ENCODE results near the gene CUX1.
"Not testable (repeated sequence)": the region's sequence is repeated elsewhere in the genome, so short reads cannot be mapped to it uniquely, and the experiment has no call there.

Gene CUX1

GRCh38 chr7:102321351-102322201 lies 504.1 kb downstream of the CUX1 start:
- no peak overlapping the region for H3K4me3 ChIP-seq (ENCODE audit: insufficient read length, low read depth)
- no peak for DNase-seq (ENCODE audit: low read depth, low spot score)
- peaks cover 10% of the 10 kb centered on the region for H3K4me1 ChIP-seq (ENCODE audit: insufficient read depth, insufficient read length)
- H3K27me3 ChIP-seq (ENCODE audit: insufficient read depth, insufficient read length) = no peaks in the 10 kb centered on the region
- H3K36me3 ChIP-seq (ENCODE audit: insufficient read depth, insufficient read length, low read length) = peaks cover 9% of the 10 kb centered on the region
- no peak for TF ChIP-seq ZNF274 (IDR thresholded peaks at IDR 0.05; ENCODE audit: low read depth, low read length)
- no peak for TF ChIP-seq YY1 (IDR thresholded peaks at IDR 0.05; ENCODE audit: insufficient read depth, insufficient read length)
- TF ChIP-seq SUZ12 (IDR thresholded peaks at IDR 0.05; ENCODE audit: extremely low read depth, insufficient read depth, insufficient read length) = no peak
- H3K9me3 ChIP-seq (ENCODE audit: insufficient read depth, low read length) = no peaks in the 10 kb centered on the region
- H3K9ac ChIP-seq (ENCODE audit: insufficient read length, low read depth) = no peak overlapping the region

GRCh38 chr7:102322202-102322715 lies 504.8 kb downstream of the CUX1 start:
- H3K9ac ChIP-seq (ENCODE audit: insufficient read length, low read depth) = no peak overlapping the region
- TF ChIP-seq ZNF274 (IDR thresholded peaks at IDR 0.05; ENCODE audit: low read depth, low read length) (no peak), SUZ12 (IDR thresholded peaks at IDR 0.05; ENCODE audit: extremely low read depth, insufficient read depth, insufficient read length) (no peak), YY1 (IDR thresholded peaks at IDR 0.05; ENCODE audit: insufficient read depth, insufficient read length) (no peak)
- H3K4me1 ChIP-seq (ENCODE audit: insufficient read depth, insufficient read length) = peaks cover 7% of the 10 kb centered on the region
- no peaks in the 10 kb centered on the region for H3K9me3 ChIP-seq (ENCODE audit: insufficient read depth, low read length)
- H3K36me3 ChIP-seq (ENCODE audit: insufficient read depth, insufficient read length, low read length) = peaks cover 9% of the 10 kb centered on the region
- no peak for DNase-seq (ENCODE audit: low read depth, low spot score)
- H3K4me3 ChIP-seq (ENCODE audit: insufficient read length, low read depth) = no peak overlapping the region
- no peaks in the 10 kb centered on the region for H3K27me3 ChIP-seq (ENCODE audit: insufficient read depth, insufficient read length)

- no peak for DNase-seq (ENCODE audit: low read depth, low spot score)
- Histone ChIP-seq H3K4me1 (ENCODE audit: insufficient read depth, insufficient read length) (peaks cover 5% of the 10 kb centered on the region), H3K27me3 (ENCODE audit: insufficient read depth, insufficient read length) (no peaks in the 10 kb centered on the region), H3K4me3 (ENCODE audit: insufficient read length, low read depth) (no peak overlapping the region), H3K36me3 (ENCODE audit: insufficient read depth, insufficient read length, low read length) (peaks cover 9% of the 10 kb centered on the region), H3K9ac (ENCODE audit: insufficient read length, low read depth) (no peak overlapping the region), H3K9me3 (ENCODE audit: insufficient read depth, low read length) (no peaks in the 10 kb centered on the region)
- TF ChIP-seq SUZ12 (IDR thresholded peaks at IDR 0.05; ENCODE audit: extremely low read depth, insufficient read depth, insufficient read length) (no peak), ZNF274 (IDR thresholded peaks at IDR 0.05; ENCODE audit: low read depth, low read length) (no peak), YY1 (IDR thresholded peaks at IDR 0.05; ENCODE audit: insufficient read depth, insufficient read length) (no peak)
Measured at GRCh38 chr7:102323914-102324195, 506.4 kb downstream of the CUX1 start.

- DNase-seq (ENCODE audit: low read depth, low spot score); H3K9me3 ChIP-seq (ENCODE audit: insufficient read depth, low read length); H3K27me3 ChIP-seq (ENCODE audit: insufficient read depth, insufficient read length); H3K9ac ChIP-seq (ENCODE audit: insufficient read length, low read depth); H3K4me1 ChIP-seq (ENCODE audit: insufficient read depth, insufficient read length); H3K36me3 ChIP-seq (ENCODE audit: insufficient read depth, insufficient read length, low read length); H3K4me3 ChIP-seq (ENCODE audit: insufficient read length, low read depth): not testable (repeated sequence)
Measured at GRCh38 chr7:102325106-102325505, 507.7 kb downstream of the CUX1 start.

GRCh38 chr7:102326157-102326889 lies 508.9 kb downstream of the CUX1 start:
- no peaks in the 10 kb centered on the region for H3K27me3 ChIP-seq (ENCODE audit: insufficient read depth, insufficient read length)
- H3K36me3 ChIP-seq (ENCODE audit: insufficient read depth, insufficient read length, low read length) = no peaks in the 10 kb centered on the region
- TF ChIP-seq SUZ12 (IDR thresholded peaks at IDR 0.05; ENCODE audit: extremely low read depth, insufficient read depth, insufficient read length) = no peak
- no peak for DNase-seq (ENCODE audit: low read depth, low spot score)
- no peak overlapping the region for H3K4me3 ChIP-seq (ENCODE audit: insufficient read length, low read depth)
- H3K4me1 ChIP-seq (ENCODE audit: insufficient read depth, insufficient read length) = no peaks in the 10 kb centered on the region
- no peak overlapping the region for H3K9ac ChIP-seq (ENCODE audit: insufficient read length, low read depth)
- no peaks in the 10 kb centered on the region for H3K9me3 ChIP-seq (ENCODE audit: insufficient read depth, low read length)

- H3K36me3 ChIP-seq (ENCODE audit: insufficient read depth, insufficient read length, low read length); DNase-seq (ENCODE audit: low read depth, low spot score); H3K4me1 ChIP-seq (ENCODE audit: insufficient read depth, insufficient read length); H3K27me3 ChIP-seq (ENCODE audit: insufficient read depth, insufficient read length); H3K4me3 ChIP-seq (ENCODE audit: insufficient read length, low read depth); H3K9me3 ChIP-seq (ENCODE audit: insufficient read depth, low read length); H3K9ac ChIP-seq (ENCODE audit: insufficient read length, low read depth): not testable (repeated sequence)
Measured at GRCh38 chr7:102327183-102327582, 509.8 kb downstream of the CUX1 start.

GRCh38 chr7:102328863-102329262 lies 511.4 kb downstream of the CUX1 start:
- H3K27me3 ChIP-seq (ENCODE audit: insufficient read depth, insufficient read length); H3K4me1 ChIP-seq (ENCODE audit: insufficient read depth, insufficient read length); DNase-seq (ENCODE audit: low read depth, low spot score); H3K4me3 ChIP-seq (ENCODE audit: insufficient read length, low read depth); H3K36me3 ChIP-seq (ENCODE audit: insufficient read depth, insufficient read length, low read length); H3K9me3 ChIP-seq (ENCODE audit: insufficient read depth, low read length); H3K9ac ChIP-seq (ENCODE audit: insufficient read length, low read depth): not testable (repeated sequence)

- not testable (repeated sequence) for H3K9me3 ChIP-seq (ENCODE audit: insufficient read depth, low read length); H3K36me3 ChIP-seq (ENCODE audit: insufficient read depth, insufficient read length, low read length); H3K4me1 ChIP-seq (ENCODE audit: insufficient read depth, insufficient read length); DNase-seq (ENCODE audit: low read depth, low spot score); H3K27me3 ChIP-seq (ENCODE audit: insufficient read depth, insufficient read length); H3K4me3 ChIP-seq (ENCODE audit: insufficient read length, low read depth); H3K9ac ChIP-seq (ENCODE audit: insufficient read length, low read depth)
Measured at GRCh38 chr7:102329366-102329765, 511.9 kb downstream of the CUX1 start.

GRCh38 chr7:102330666-102331460 lies 513.4 kb downstream of the CUX1 start:
- not testable (repeated sequence) for H3K4me3 ChIP-seq (ENCODE audit: insufficient read length, low read depth); H3K4me1 ChIP-seq (ENCODE audit: insufficient read depth, insufficient read length); H3K27me3 ChIP-seq (ENCODE audit: insufficient read depth, insufficient read length); H3K36me3 ChIP-seq (ENCODE audit: insufficient read depth, insufficient read length, low read length); H3K9ac ChIP-seq (ENCODE audit: insufficient read length, low read depth); H3K9me3 ChIP-seq (ENCODE audit: insufficient read depth, low read length); DNase-seq (ENCODE audit: low read depth, low spot score)

Data from NT2/D1 (cell line).